Keratinocyte (primary cell): Measurements from ENCODE around the gene CCDC174. TPM values are rescaled to one million over a fixed set of nuclear protein-coding genes. Genes with fewer than 3 reads are reported as not detected.

Experiments
- DNase-seq: peaks from one replicate; pipeline ENCODE4 v3.0.0-alpha.2; 2011; ENCODE audit warnings: low read depth, missing footprints, low spot score
- FAIRE-seq: peaks from 2 replicates; lab custom pipeline; 2011; peaks lifted over from hg19 to GRCh38; lab: Jason Lieb, UNC
- H2AFZ ChIP-seq: 2 replicates; pipeline ENCODE4 v1.6.0; 2012; ENCODE audit warnings: low read length, control low read depth, inconsistent platforms; ENCODE audit not compliant: control insufficient read depth
- H3K27ac ChIP-seq: 2 replicates; pipeline ENCODE4 v1.5.1; 2011; ENCODE audit warnings: low read length; ENCODE audit not compliant: control insufficient read depth, insufficient read depth
- H3K27me3 ChIP-seq: 3 replicates; pipeline ENCODE4 v1.6.0; 2011; ENCODE audit warnings: low read length; ENCODE audit not compliant: control insufficient read depth, insufficient read depth; ENCODE audit errors: extremely low read depth
- H3K36me3 ChIP-seq, 2 experiments: 2 replicates in 1 of 2; 3 replicates in 1 of 2; pipeline ENCODE4 v1.5.1; 2011; ENCODE audit warnings: low read length in 2 of 2, mild to moderate bottlenecking in 1 of 2; ENCODE audit not compliant: control insufficient read depth in 2 of 2, insufficient read depth in 2 of 2; ENCODE audit errors: extremely low read depth in 1 of 2
- H3K4me1 ChIP-seq: 3 replicates; pipeline ENCODE4 v1.5.1; 2011; ENCODE audit warnings: low read length; ENCODE audit not compliant: control insufficient read depth, insufficient read depth; ENCODE audit errors: extremely low read depth
- H3K4me2 ChIP-seq: 3 replicates; pipeline ENCODE4 v1.6.0; 2011; ENCODE audit warnings: low read depth, low read length; ENCODE audit not compliant: control insufficient read depth, insufficient read depth; ENCODE audit errors: extremely low read depth
- H3K4me3 ChIP-seq, 3 experiments: fragments of 200-600 bp in 1 of 3; sonication (generic) in 1 of 3; 2 replicates in 2 of 3; 3 replicates in 1 of 3; pipeline ENCODE4 v1.5.1; 2011 to 2016; ENCODE audit warnings: low read length in 3 of 3, mild to moderate bottlenecking in 3 of 3, control low read depth in 2 of 3, inconsistent platforms in 1 of 3, low read depth in 1 of 3, mixed read lengths in 1 of 3, mixed run types in 1 of 3, moderate library complexity in 1 of 3; ENCODE audit not compliant: control insufficient read depth in 2 of 3, insufficient read depth in 2 of 3; ENCODE audit errors: extremely low read depth in 1 of 3
- H3K79me2 ChIP-seq: 2 replicates; pipeline ENCODE4 v1.6.0; 2012; ENCODE audit warnings: low read length; ENCODE audit not compliant: control insufficient read depth, insufficient read depth
- H3K9ac ChIP-seq: 3 replicates; pipeline ENCODE4 v1.6.0; 2011; ENCODE audit warnings: low read length; ENCODE audit not compliant: control insufficient read depth, insufficient read depth; ENCODE audit errors: extremely low read depth
- H3K9me1 ChIP-seq: 3 replicates; pipeline ENCODE4 v1.6.0; 2011; ENCODE audit warnings: low read length; ENCODE audit not compliant: control insufficient read depth, insufficient read depth; ENCODE audit errors: extremely low read depth
- H3K9me3 ChIP-seq: 2 replicates; pipeline ENCODE4 v1.5.1; 2012; ENCODE audit warnings: low read depth, low read length; ENCODE audit not compliant: control insufficient read depth
- H4K20me1 ChIP-seq: 3 replicates; pipeline ENCODE4 v1.6.0; 2011; ENCODE audit warnings: low read length; ENCODE audit not compliant: control insufficient read depth, insufficient read depth; ENCODE audit errors: extremely low read depth
- EZH2 ChIP-seq: IDR thresholded peaks from one replicate; pipeline ENCODE4 v1.6.1; 2012; ENCODE audit warnings: inconsistent platforms, mild to moderate bottlenecking, low read length, moderate library complexity
- dilution Hi-C: fragments of 300-500 bp; cut with MboI; formaldehyde crosslinking; loops from one replicate; pipeline ENCODE4 v1.7.0; 2020; ENCODE audit warnings: low sequenced_read_pairs; ENCODE audit not compliant: extremely low pct_ligation_motif_present
- polyA plus RNA-seq, 5 experiments: library from polyadenylated mRNA; depleted of rRNA in 3 of 5; stranded (reverse) in 3 of 5; stranded (forward) in 1 of 5; unstranded in 1 of 5; fragments of >200 nt; gene quantifications; 1 replicate in 1 of 5; 2 replicates in 3 of 5; 3 replicates in 1 of 5; pipeline versions ENCODE4 v1.2.1 to v1.2.3, GENCODE V29; 2011 to 2012; ENCODE audit warnings: missing spikeins in 2 of 5, low read depth in 1 of 5, low replicate concordance in 1 of 5
- TF ChIP-seq, protein P1 (sequence below), 3 experiments: IDR thresholded peaks in 1 of 3; conservative IDR thresholded peaks in 1 of 3; optimal IDR thresholded peaks in 1 of 3; 2 replicates in 2 of 3; 3 replicates in 1 of 3; pipeline versions ENCODE3 to v1.5.1; 2011; ENCODE audit warnings: low read length in 3 of 3, mild to moderate bottlenecking in 3 of 3, moderate library complexity in 2 of 3, control low read depth in 1 of 3, inconsistent platforms in 1 of 3; ENCODE audit not compliant: insufficient read depth in 2 of 3; ENCODE audit errors: extremely low read depth in 1 of 3

CCDC174 gene
- polyA plus RNA-seq, 1 donor (not counting 4 experiments of a cell fraction or from before 2014, with no cell fraction given) = 6.2 TPM

DNA sequence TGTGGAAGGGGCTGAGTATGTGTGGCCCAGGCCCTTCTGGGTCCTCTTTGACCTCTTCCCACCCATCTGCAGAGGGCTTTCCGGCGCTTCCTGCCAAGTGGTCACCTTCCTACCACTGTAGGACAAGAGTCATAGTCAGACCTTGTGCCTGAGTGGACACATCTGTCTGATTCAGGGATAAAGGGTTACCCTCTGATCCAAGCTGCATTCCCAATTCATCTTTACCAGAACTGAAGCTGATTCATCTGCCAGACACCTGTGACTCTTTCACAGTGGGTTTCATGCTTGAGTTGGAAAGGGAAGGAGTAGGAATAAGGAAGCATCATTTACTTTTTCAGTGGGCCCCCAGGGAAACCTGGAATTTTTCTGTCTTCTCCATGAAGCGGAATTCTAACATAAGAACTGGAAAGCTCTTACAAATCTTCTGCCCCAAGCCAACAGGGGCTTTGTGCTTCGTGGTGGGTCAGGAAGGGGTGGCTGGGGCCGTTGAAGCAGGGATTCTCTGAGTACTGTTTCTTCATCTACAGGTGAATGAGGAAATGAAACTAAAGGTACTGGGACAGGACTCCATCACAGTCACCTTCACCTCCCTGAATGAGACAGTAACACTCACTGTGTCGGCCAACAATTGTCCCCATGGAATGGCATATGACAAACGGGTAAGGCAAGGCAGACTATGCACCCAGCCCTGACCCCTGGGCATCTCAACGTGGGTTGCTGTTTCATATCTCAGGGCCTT, 69.7 kb downstream of the CCDC174 start:
- DNase-seq (no peak), FAIRE-seq (no peak)
- H3K4me1 ChIP-seq = no peaks in the 10 kb centered on the region
- TF ChIP-seq EZH2 = no peak
- TF ChIP-seq, protein P1, sequence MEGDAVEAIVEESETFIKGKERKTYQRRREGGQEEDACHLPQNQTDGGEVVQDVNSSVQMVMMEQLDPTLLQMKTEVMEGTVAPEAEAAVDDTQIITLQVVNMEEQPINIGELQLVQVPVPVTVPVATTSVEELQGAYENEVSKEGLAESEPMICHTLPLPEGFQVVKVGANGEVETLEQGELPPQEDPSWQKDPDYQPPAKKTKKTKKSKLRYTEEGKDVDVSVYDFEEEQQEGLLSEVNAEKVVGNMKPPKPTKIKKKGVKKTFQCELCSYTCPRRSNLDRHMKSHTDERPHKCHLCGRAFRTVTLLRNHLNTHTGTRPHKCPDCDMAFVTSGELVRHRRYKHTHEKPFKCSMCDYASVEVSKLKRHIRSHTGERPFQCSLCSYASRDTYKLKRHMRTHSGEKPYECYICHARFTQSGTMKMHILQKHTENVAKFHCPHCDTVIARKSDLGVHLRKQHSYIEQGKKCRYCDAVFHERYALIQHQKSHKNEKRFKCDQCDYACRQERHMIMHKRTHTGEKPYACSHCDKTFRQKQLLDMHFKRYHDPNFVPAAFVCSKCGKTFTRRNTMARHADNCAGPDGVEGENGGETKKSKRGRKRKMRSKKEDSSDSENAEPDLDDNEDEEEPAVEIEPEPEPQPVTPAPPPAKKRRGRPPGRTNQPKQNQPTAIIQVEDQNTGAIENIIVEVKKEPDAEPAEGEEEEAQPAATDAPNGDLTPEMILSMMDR (optimal IDR thresholded peaks at IDR 0.05 in 1 of 3, IDR thresholded peaks at IDR 0.05 in 1 of 3, conservative IDR thresholded peaks at IDR 0.05 in 1 of 3; ENCODE audit: extremely low read depth in 1 of 3, insufficient read depth in 2 of 3, low read length in 3 of 3) = no peak
- no peaks in the 10 kb centered on the region for H3K9me1 ChIP-seq
- H3K9me3 ChIP-seq = no peaks in the 10 kb centered on the region
- no peaks in the 10 kb centered on the region for H3K36me3 ChIP-seq
- H3K4me3 ChIP-seq = no peak overlapping the region
- H3K4me2 ChIP-seq = no peak overlapping the region
- no peak overlapping the region for H3K9ac ChIP-seq
- no peaks in the 10 kb centered on the region for H3K79me2 ChIP-seq
- H2AFZ ChIP-seq = no peak overlapping the region
- no peaks in the 10 kb centered on the region for H4K20me1 ChIP-seq
- dilution Hi-C loops = no loop called here
- no peak overlapping the region for H3K27ac ChIP-seq
- H3K27me3 ChIP-seq = no peaks in the 10 kb centered on the region

Other genes starting within 250 kb of the CCDC174 start
- gene SLC6A6, start 249.2 kb upstream of the CCDC174 start, polyA plus RNA-seq = 4.6 to 12.4 TPM (median 8.3 TPM) in 3 replicates
- gene GRIP2, start 111.4 kb upstream of the CCDC174 start, polyA plus RNA-seq = 0.01 to 0.09 TPM (median 0.01 TPM) in 3 replicates
- 0.02 to 0.06 TPM in 2 of 3 replicates, not detected in the other for gene C3orf20, start 23.4 kb downstream of the CCDC174 start, polyA plus RNA-seq
- gene FGD5, start 167.2 kb downstream of the CCDC174 start, polyA plus RNA-seq = not detected in 3 replicates